Brain microvascular endothelial cell (primary cell): ENCODE results near the gene LRRFIP2.
"Not testable (repeated sequence)": the region's sequence is repeated elsewhere in the genome, so short reads cannot be mapped to it uniquely, and the experiment has no call there.

Source experiments
- DNase-seq: peaks from one replicate; pipeline ENCODE4 v3.0.0-alpha.2; 2020
- H3K27ac ChIP-seq: fragments of 250-450 bp; sonication (Bioruptor Pico); 2 replicates; pipeline ENCODE4 v1.5.1; 2020; ENCODE audit warnings: mild to moderate bottlenecking, moderate library complexity
- H3K27me3 ChIP-seq: fragments of 250-450 bp; sonication (Bioruptor Pico); replicated peaks from 2 replicates; pipeline ENCODE4 v1.5.1; 2020; ENCODE audit warnings: mild to moderate bottlenecking
- H3K36me3 ChIP-seq: fragments of 250-450 bp; sonication (Bioruptor Pico); replicated peaks from 2 replicates; pipeline ENCODE4 v1.5.1; 2020; ENCODE audit warnings: mild to moderate bottlenecking
- H3K4me3 ChIP-seq: 2 replicates; pipeline ENCODE4 v1.5.1; 2011; ENCODE audit warnings: low read depth, mild to moderate bottlenecking, control low read depth, low read length, moderate library complexity
- in situ Hi-C: cut with HindIII; loops from 2 replicates; pipeline ENCODE4 v1.10.0; 2017; ENCODE audit warnings: low sequenced_read_pairs, low pct_ligation_motif_present
- TF ChIP-seq, protein P1 (sequence below): IDR thresholded peaks from 2 replicates; pipeline ENCODE4 v1.5.1; 2011; ENCODE audit warnings: low read depth, mild to moderate bottlenecking, moderate library complexity, low read length, control low read depth, inconsistent platforms; ENCODE audit errors: missing control alignments

The LRRFIP2 gene

DNA sequence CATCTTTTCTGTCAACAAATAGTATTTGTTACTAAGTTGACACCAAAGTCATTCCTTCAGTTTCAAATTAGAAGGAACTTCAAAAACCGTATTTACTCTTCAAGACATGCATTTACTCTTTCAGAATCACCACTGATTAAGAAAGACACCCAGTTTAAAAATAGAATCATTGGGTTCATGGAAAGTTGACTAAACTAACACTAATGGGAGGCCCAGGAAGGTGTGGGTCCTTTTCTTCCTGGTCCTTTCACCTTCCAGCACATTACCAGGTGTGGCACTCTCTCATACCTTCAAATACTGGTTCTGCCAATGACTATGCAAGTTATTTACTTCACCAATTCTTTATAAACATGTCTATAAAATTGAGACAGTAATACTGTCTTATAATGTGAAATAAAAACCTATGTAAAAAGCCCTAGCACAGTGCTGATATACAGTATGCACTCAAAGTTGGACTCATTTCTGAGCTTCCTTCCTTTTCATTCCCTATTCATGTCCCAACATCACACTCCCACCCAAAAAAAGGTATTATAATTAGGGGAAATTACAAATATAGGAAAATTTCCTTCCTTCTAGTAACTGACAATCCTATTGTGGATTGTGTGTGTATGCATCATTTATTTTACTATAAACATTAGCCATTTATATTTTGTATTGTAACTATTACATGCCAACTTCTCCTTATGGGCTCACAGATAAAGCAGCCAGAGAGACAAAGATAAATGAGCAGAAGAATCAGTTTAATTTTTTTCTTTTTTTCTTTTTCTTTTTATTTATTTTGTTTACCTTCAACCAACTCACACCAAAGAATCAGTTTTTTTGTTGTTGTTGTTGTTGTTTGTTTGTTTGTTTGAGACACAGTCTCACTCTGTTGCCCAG is 48.9 kb downstream of the LRRFIP2 start:
- Histone ChIP-seq H3K36me3 (no peaks in the 10 kb centered on the region), H3K27ac (no peak overlapping the region), H3K27me3 (no peaks in the 10 kb centered on the region), H3K4me3 (no peak overlapping the region)
- TF ChIP-seq, protein P1, sequence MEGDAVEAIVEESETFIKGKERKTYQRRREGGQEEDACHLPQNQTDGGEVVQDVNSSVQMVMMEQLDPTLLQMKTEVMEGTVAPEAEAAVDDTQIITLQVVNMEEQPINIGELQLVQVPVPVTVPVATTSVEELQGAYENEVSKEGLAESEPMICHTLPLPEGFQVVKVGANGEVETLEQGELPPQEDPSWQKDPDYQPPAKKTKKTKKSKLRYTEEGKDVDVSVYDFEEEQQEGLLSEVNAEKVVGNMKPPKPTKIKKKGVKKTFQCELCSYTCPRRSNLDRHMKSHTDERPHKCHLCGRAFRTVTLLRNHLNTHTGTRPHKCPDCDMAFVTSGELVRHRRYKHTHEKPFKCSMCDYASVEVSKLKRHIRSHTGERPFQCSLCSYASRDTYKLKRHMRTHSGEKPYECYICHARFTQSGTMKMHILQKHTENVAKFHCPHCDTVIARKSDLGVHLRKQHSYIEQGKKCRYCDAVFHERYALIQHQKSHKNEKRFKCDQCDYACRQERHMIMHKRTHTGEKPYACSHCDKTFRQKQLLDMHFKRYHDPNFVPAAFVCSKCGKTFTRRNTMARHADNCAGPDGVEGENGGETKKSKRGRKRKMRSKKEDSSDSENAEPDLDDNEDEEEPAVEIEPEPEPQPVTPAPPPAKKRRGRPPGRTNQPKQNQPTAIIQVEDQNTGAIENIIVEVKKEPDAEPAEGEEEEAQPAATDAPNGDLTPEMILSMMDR: no peak
- DNase-seq: no peak
- in situ Hi-C loops: no loop called here

DNA sequence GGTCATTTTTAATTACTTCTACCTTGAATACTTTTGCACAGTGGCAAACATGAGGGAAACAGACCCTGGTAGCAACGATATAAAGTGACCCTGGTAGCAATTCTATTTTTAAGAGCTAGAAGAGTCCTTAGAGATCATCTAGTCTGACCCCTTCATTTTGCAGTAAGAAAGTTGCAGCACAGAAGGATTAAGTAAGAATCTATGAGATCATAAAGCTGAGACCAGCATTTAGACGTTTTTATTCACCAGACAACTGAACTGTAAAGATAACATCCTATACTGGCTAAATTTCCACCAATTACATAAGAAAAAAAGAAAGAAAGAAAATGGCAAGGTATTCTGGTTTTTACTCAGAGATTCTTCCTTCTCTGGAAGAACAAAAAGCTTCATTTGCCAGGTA is 49.9 kb downstream of the LRRFIP2 start:
- no peaks in the 10 kb centered on the region for H3K36me3 ChIP-seq

GRCh38 chr3:37123292-37123691 is 51.1 kb downstream of the LRRFIP2 start:
- no peak overlapping the region for H3K4me3 ChIP-seq

More for the DNA sequence above, 49.9 kb downstream of the LRRFIP2 start:
- H3K4me3 ChIP-seq: no peak overlapping the region
- H3K27ac ChIP-seq: no peak overlapping the region
- no peak for DNase-seq
- TF ChIP-seq, protein P1: no peak
- no peaks in the 10 kb centered on the region for H3K27me3 ChIP-seq
- in situ Hi-C loops: no loop called here

GRCh38 chr3:37122069-37122468 is 52.3 kb downstream of the LRRFIP2 start:
- H3K27ac ChIP-seq, H3K4me3 ChIP-seq, DNase-seq, H3K36me3 ChIP-seq, in situ Hi-C loops, H3K27me3 ChIP-seq: not testable (repeated sequence)

More at GRCh38 chr3:37123292-37123691, 51.1 kb downstream of the LRRFIP2 start:
- Histone ChIP-seq H3K36me3 (no peaks in the 10 kb centered on the region), H3K27me3 (no peaks in the 10 kb centered on the region), H3K27ac (no peak overlapping the region)
- DNase-seq: no peak
- in situ Hi-C loops: no loop called here
- TF ChIP-seq, protein P1: no peak

DNA sequence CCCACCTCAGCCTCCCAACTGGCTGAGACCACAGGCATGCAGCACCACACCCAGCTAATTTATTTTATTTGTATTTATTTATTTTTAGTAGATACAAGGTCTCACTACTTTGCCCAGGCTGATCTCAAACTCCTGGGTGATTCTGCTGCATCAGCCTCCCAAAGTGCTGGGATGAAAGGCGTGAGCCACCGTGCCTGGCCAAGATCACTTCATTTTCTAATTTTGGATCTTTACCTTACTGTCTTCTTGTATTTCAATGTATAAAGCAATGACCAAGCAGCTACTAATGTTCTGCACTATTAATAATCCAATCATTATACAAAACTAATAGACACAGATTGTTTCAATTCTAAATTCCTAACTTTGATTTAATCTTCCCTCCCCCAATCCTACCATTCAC is 56.2 kb downstream of the LRRFIP2 start:
- Histone ChIP-seq H3K36me3 (no peaks in the 10 kb centered on the region), H3K4me3 (no peak overlapping the region), H3K27ac (no peak overlapping the region), H3K27me3 (no peaks in the 10 kb centered on the region)
- no peak for DNase-seq
- TF ChIP-seq, protein P1: no peak
- in situ Hi-C loops: no loop called here

GRCh38 chr3:37117548-37117947 is 56.8 kb downstream of the LRRFIP2 start:
- no peak for DNase-seq
- no peak overlapping the region for H3K4me3 ChIP-seq
- no peaks in the 10 kb centered on the region for H3K27me3 ChIP-seq
- H3K27ac ChIP-seq: no peak overlapping the region
- H3K36me3 ChIP-seq: no peaks in the 10 kb centered on the region
- TF ChIP-seq, protein P1: no peak
- in situ Hi-C loops: no loop called here
